ENCODE results near the gene HCN4. TPM values are rescaled to one million over a fixed set of nuclear protein-coding genes. Genes with fewer than 3 reads are reported as not detected.

Gene HCN4
- total RNA-seq, 4 donors from 2014 or later = 0.14 TPM; not detected in 3

GRCh38 chr15:73336756-73337155 is 32.0 kb downstream of the HCN4 start:
- intact Hi-C loops (cut with DNase I; ENCODE audit: low total_unique reads) (no loop called here), in situ Hi-C loops (cut with MboI; ENCODE audit: low pct_ligation_motif_present in 1 of 4, low pct_unique_long_range_greater_than_20kb in 1 of 4, low sequenced_read_pairs in 3 of 4) (no loop called here)
- no peaks in the 10 kb centered on the region for H3K27me3 ChIP-seq
- 80 to 84% methylated on average over 1 to 7 of the region's 7 CpGs for WGBS, 2 donors (ENCODE audit: low coverage in 1 of 2)
- no peak overlapping the region for H3K27ac ChIP-seq
- H3K4me3 ChIP-seq = no peak overlapping the region
- no peaks in the 10 kb centered on the region for H3K4me1 ChIP-seq
- H3K9me3 ChIP-seq = no peaks in the 10 kb centered on the region
- no peak for TF ChIP-seq CTCF (IDR thresholded peaks at IDR 0.05)
- no peak for TF ChIP-seq EP300 (IDR thresholded peaks at IDR 0.05; ENCODE audit: low read depth)
- no peak for TF ChIP-seq POLR2AphosphoS5 (IDR thresholded peaks at IDR 0.05)
- TF ChIP-seq POLR2A (IDR thresholded peaks at IDR 0.05) = no peak
- no peaks in the 10 kb centered on the region for H3K36me3 ChIP-seq
- no peak for DNase-seq

GRCh38 chr15:73335471-73335870 is 33.3 kb downstream of the HCN4 start:
- WGBS, 2 donors (ENCODE audit: low coverage in 1 of 2) = 79% methylated on average over 5 of the region's 5 CpGs; no CpG with 5 or more reads in 1 of the 2 donors
- Histone ChIP-seq H3K4me1 (no peaks in the 10 kb centered on the region), H3K36me3 (no peaks in the 10 kb centered on the region), H3K27ac (no peak overlapping the region), H3K4me3 (no peak overlapping the region), H3K27me3 (no peaks in the 10 kb centered on the region), H3K9me3 (no peaks in the 10 kb centered on the region)
- intact Hi-C loops (cut with DNase I; ENCODE audit: low total_unique reads) (no loop called here), in situ Hi-C loops (cut with MboI; ENCODE audit: low pct_ligation_motif_present in 1 of 4, low pct_unique_long_range_greater_than_20kb in 1 of 4, low sequenced_read_pairs in 3 of 4) (no loop called here)
- DNase-seq = no peak
- TF ChIP-seq POLR2AphosphoS5 (IDR thresholded peaks at IDR 0.05) (no peak), CTCF (IDR thresholded peaks at IDR 0.05) (no peak), POLR2A (IDR thresholded peaks at IDR 0.05) (no peak), EP300 (IDR thresholded peaks at IDR 0.05; ENCODE audit: low read depth) (no peak)

GRCh38 chr15:73335026-73335425 is 33.7 kb downstream of the HCN4 start:
- in situ Hi-C loops (cut with MboI; ENCODE audit: low pct_ligation_motif_present in 1 of 4, low pct_unique_long_range_greater_than_20kb in 1 of 4, low sequenced_read_pairs in 3 of 4) (no loop called here), intact Hi-C loops (cut with DNase I; ENCODE audit: low total_unique reads) (no loop called here)
- H3K4me3 ChIP-seq = no peak overlapping the region
- DNase-seq = no peak
- no peaks in the 10 kb centered on the region for H3K9me3 ChIP-seq
- no peaks in the 10 kb centered on the region for H3K4me1 ChIP-seq
- H3K27me3 ChIP-seq = no peaks in the 10 kb centered on the region
- 64% methylated on average over 9 of the region's 9 CpGs; no CpG with 5 or more reads in 1 of the 2 donors for WGBS, 2 donors (ENCODE audit: low coverage in 1 of 2)
- no peak overlapping the region for H3K27ac ChIP-seq
- H3K36me3 ChIP-seq = no peaks in the 10 kb centered on the region
- TF ChIP-seq POLR2A (IDR thresholded peaks at IDR 0.05) = no peak
- TF ChIP-seq POLR2AphosphoS5 (IDR thresholded peaks at IDR 0.05) = no peak
- no peak for TF ChIP-seq CTCF (IDR thresholded peaks at IDR 0.05)
- no peak for TF ChIP-seq EP300 (IDR thresholded peaks at IDR 0.05; ENCODE audit: low read depth)

- H3K4me3 ChIP-seq = no peak overlapping the region
- intact Hi-C loops (cut with DNase I; ENCODE audit: low total_unique reads) = no loop called here
- H3K4me1 ChIP-seq = no peaks in the 10 kb centered on the region
- H3K27me3 ChIP-seq = no peaks in the 10 kb centered on the region
- no peak overlapping the region for H3K27ac ChIP-seq
- 78% methylated on average over 6 of the region's 6 CpGs; no CpG with 5 or more reads in 1 of the 2 donors for WGBS, 2 donors (ENCODE audit: low coverage in 1 of 2)
- DNase-seq = no peak
- TF ChIP-seq POLR2AphosphoS5 (IDR thresholded peaks at IDR 0.05) (no peak), CTCF (IDR thresholded peaks at IDR 0.05) (no peak), EP300 (IDR thresholded peaks at IDR 0.05; ENCODE audit: low read depth) (no peak), POLR2A (IDR thresholded peaks at IDR 0.05) (no peak)
- no peaks in the 10 kb centered on the region for H3K9me3 ChIP-seq
- no peaks in the 10 kb centered on the region for H3K36me3 ChIP-seq
- in situ Hi-C loops (cut with MboI; ENCODE audit: low pct_ligation_motif_present in 1 of 4, low pct_unique_long_range_greater_than_20kb in 1 of 4, low sequenced_read_pairs in 3 of 4) = no loop called here
Measured at GRCh38 chr15:73334086-73334485, 34.7 kb downstream of the HCN4 start.
